Measurements from ENCODE around the gene CPEB3. TPM values are rescaled to one million over a fixed set of nuclear protein-coding genes. Genes with fewer than 3 reads are reported as not detected.

The CPEB3 gene
- total RNA-seq, 1 experiment from 2014 or later, result 2.4 TPM

GRCh38 chr10:92241158-92241500 lies 49.7 kb downstream of the CPEB3 start:
- no peak for DNase-seq (ENCODE audit: low read depth, low spot score)
- H3K4me3 ChIP-seq (ENCODE audit: low read depth in 2 of 2, low read length in 2 of 2), result peak overlapping the region; percentile 70 to 75
- BruUV-seq (replicated peaks), result no TSS peak
- ChIA-PET CTCF (no interaction called here), POLR2A (interaction anchor here (0.6 kb wide), 1 partner anchor 44 kb away, joined by 5 read pairs; no protein-coding TSS in a partner anchor)
- no peak for ATAC-seq
- H3K36me3 ChIP-seq (ENCODE audit: control insufficient read depth, insufficient read depth, low read length), result no peaks in the 10 kb centered on the region
- H3K4me1 ChIP-seq (ENCODE audit: control insufficient read depth, insufficient read depth, low read length), result peaks cover 17% of the 10 kb centered on the region
- intact Hi-C loops (cut with micrococcal nuclease; ENCODE audit: unreplicated experiment), result loop anchor here (5.0 kb wide), 1 partner anchor 51 kb away; the partner anchor contains the start of genes CPEB3 and MARCHF5
- H3K27me3 ChIP-seq (ENCODE audit: control insufficient read depth, insufficient read depth, low read length), result no peaks in the 10 kb centered on the region
- in situ Hi-C loops (cut with HindIII; ENCODE audit: low pct_unique_long_range_greater_than_20kb, low sequenced_read_pairs), result no loop called here
- no peak for TF ChIP-seq REST (IDR thresholded peaks at IDR 0.05; ENCODE audit: insufficient read depth in 1 of 2, low read depth in 2 of 2, low read length in 1 of 2)
- TF ChIP-seq POLR2AphosphoS5 (IDR thresholded peaks at IDR 0.05; ENCODE audit: low read depth, low read length), result no peak
- TF ChIP-seq CTCF (IDR thresholded peaks at IDR 0.05), result no peak
- TF ChIP-seq TCF7L2 (IDR thresholded peaks at IDR 0.05; ENCODE audit: low read depth, low read length), result no peak
- no peak for TF ChIP-seq SIN3A (IDR thresholded peaks at IDR 0.05; ENCODE audit: borderline replicate concordance, insufficient read depth, low read depth, low read length)
- H3K9me3 ChIP-seq (ENCODE audit: control insufficient read depth, insufficient read depth, low read depth, low read length), result no peaks in the 10 kb centered on the region
- H3K27ac ChIP-seq (ENCODE audit: low read length), result peak overlapping the region; percentile 76

DNA sequence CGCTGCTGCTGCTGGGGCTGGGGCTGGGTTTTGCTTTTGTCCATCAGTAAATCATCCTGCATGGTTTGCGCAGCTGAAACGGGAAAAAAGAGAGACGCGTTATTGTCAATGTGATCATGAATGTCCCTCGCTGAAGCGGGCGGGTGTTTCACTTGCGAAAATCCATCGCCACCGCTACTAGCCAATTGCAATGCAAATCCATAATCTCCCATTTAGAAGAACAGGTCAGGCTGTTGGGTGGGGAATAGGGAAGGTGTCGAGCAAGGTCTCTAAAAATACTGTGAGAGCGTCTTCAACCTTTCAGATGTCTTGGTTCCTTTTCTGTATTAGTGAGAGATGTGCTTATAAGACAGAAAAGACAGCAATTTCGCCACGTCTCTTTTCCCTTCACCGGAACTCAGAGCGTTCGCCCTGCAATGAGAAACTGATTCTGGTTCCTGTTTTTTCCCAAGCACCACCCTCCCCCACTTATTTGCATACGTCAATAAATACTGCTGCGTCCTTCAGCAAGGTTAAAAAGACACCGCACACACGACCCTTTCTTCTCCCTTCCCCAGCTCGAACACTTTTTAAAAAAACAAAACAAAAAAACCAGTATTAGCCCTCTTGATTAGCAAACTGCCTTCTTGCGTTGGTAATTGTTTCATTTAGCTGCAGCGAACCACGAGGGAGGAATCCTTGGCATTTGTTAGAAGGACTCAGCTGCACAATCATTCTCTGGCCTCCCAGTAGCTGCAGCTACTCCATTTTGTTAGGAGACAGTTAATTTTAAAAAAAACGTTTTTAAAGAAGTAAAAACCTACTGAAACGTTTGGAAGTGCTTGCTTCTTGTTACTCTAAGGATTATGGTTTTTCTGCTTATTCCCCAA lies 50.4 kb downstream of the CPEB3 start:
- H3K27ac ChIP-seq (ENCODE audit: low read length), result peak overlapping the region; percentile 76
- peak overlapping the region; percentile 70 to 75 for H3K4me3 ChIP-seq (ENCODE audit: low read depth in 2 of 2, low read length in 2 of 2)
- in situ Hi-C loops (cut with HindIII; ENCODE audit: low pct_unique_long_range_greater_than_20kb, low sequenced_read_pairs) (no loop called here), intact Hi-C loops (cut with micrococcal nuclease; ENCODE audit: unreplicated experiment) (loop anchor here (5.0 kb wide), 1 partner anchor 52 kb away; the partner anchor contains the start of genes CPEB3 and MARCHF5)
- peak; percentile 47 for DNase-seq (ENCODE audit: low read depth, low spot score)
- BruUV-seq (replicated peaks), result no TSS peak
- H3K9me3 ChIP-seq (ENCODE audit: control insufficient read depth, insufficient read depth, low read depth, low read length), result no peaks in the 10 kb centered on the region
- TF ChIP-seq TCF7L2 (IDR thresholded peaks at IDR 0.05; ENCODE audit: low read depth, low read length) (peak; percentile 85), REST (IDR thresholded peaks at IDR 0.05; ENCODE audit: insufficient read depth in 1 of 2, low read depth in 2 of 2, low read length in 1 of 2) (no peak), SIN3A (IDR thresholded peaks at IDR 0.05; ENCODE audit: borderline replicate concordance, insufficient read depth, low read depth, low read length) (peak; percentile 25; the same call in 1 of the 2 replicates)
- no peaks in the 10 kb centered on the region for H3K36me3 ChIP-seq (ENCODE audit: control insufficient read depth, insufficient read depth, low read length)
- CTCF ChIA-PET, result no interaction called here
- H3K27me3 ChIP-seq (ENCODE audit: control insufficient read depth, insufficient read depth, low read length), result no peaks in the 10 kb centered on the region
- POLR2A ChIA-PET, result interaction anchor here (0.6 kb wide), 1 partner anchor 45 kb away, joined by 5 read pairs; no protein-coding TSS in a partner anchor
- H3K4me1 ChIP-seq (ENCODE audit: control insufficient read depth, insufficient read depth, low read length), result peaks cover 17% of the 10 kb centered on the region
- peak; percentile 85 for ATAC-seq
